Activated CD4-positive, alpha-beta T cell treated with anti-CD3 and anti-CD28 coated beads, Interleukin-2, amount 10 ng/mL, durations not matched to agents 7 days and 5 days (primary cell): ENCODE data around the gene AKT2. TPM values are rescaled to one million over a fixed set of nuclear protein-coding genes. Genes with fewer than 3 reads are reported as not detected.
A peak's percentile ranks its signal among the peaks of the same experiment; 100 is the strongest.

ENCODE experiments used
- CTCF ChIA-PET: fragments of 350-600 bp; sonication (Branson Sonifier 250); formaldehyde crosslinking; loops from one replicate; lab custom pipeline; 2021; ENCODE audit warnings: antibody characterized with exemption; lab: Charles Lee
- POLR2A ChIA-PET: fragments of 350-600 bp; sonication (Branson Sonifier 250); formaldehyde crosslinking; loops from one replicate; lab custom pipeline; 2021; ENCODE audit warnings: antibody characterized with exemption; lab: Charles Lee
- DNase-seq: peaks from one replicate; pipeline ENCODE4 v3.0.0-alpha.2; 2020
- H3K27ac Mint-ChIP-seq: one replicate; pipeline ENCODE4 v1.8.0; 2021; ENCODE audit warnings: mild to moderate bottlenecking, moderate library complexity, mixed read lengths
- H3K27me3 Mint-ChIP-seq: one replicate; pipeline ENCODE4 v1.8.0; 2021; ENCODE audit warnings: mixed read lengths
- H3K36me3 Mint-ChIP-seq: one replicate; pipeline ENCODE4 v1.8.0; 2021; ENCODE audit warnings: low read depth, mixed read lengths
- H3K4me1 Mint-ChIP-seq: one replicate; pipeline ENCODE4 v1.8.0; 2021; ENCODE audit warnings: mixed read lengths
- H3K4me3 Mint-ChIP-seq: one replicate; pipeline ENCODE4 v1.8.0; 2021; ENCODE audit warnings: mild to moderate bottlenecking, moderate library complexity, mixed read lengths
- H3K9me3 Mint-ChIP-seq: one replicate; pipeline ENCODE4 v1.8.0; 2021; ENCODE audit warnings: mixed read lengths
- total RNA-seq, 2 experiments: library from RNA; stranded (reverse); gene quantifications; one replicate each; pipeline ENCODE4 v1.2.3, GENCODE V29; 2021

The AKT2 gene
- total RNA-seq, 2 experiments from 2014 or later: 131 to 148 TPM

GRCh38 chr19:40315812-40316470 lies 30.8 kb upstream of the AKT2 start:
- POLR2A ChIA-PET: no interaction called here
- CTCF ChIA-PET: interaction anchor here (0.6 kb wide), 2 partner anchors 45 to 160 kb away, joined by 3 read pairs; no protein-coding TSS in a partner anchor
- H3K9me3 Mint-ChIP-seq: peaks cover 2% of the 10 kb centered on the region

GRCh38 chr19:40314656-40315055 lies 29.5 kb upstream of the AKT2 start:
- H3K4me1 Mint-ChIP-seq: peaks cover 11% of the 10 kb centered on the region
- H3K36me3 Mint-ChIP-seq: peaks cover 10% of the 10 kb centered on the region
- no peak overlapping the region for H3K27ac Mint-ChIP-seq
- ChIA-PET POLR2A (no interaction called here), CTCF (no interaction called here)
- no peaks in the 10 kb centered on the region for H3K27me3 Mint-ChIP-seq
- no peak for DNase-seq
- no peak overlapping the region for H3K4me3 Mint-ChIP-seq
- H3K9me3 Mint-ChIP-seq: peaks cover 2% of the 10 kb centered on the region

More at GRCh38 chr19:40315812-40316470, 30.8 kb upstream of the AKT2 start:
- no peak for DNase-seq
- Mint-ChIP-seq H3K27me3 (no peaks in the 10 kb centered on the region), H3K36me3 (peaks cover 15% of the 10 kb centered on the region), H3K4me1 (peaks cover 11% of the 10 kb centered on the region), H3K4me3 (no peak overlapping the region), H3K27ac (no peak overlapping the region)

- no peak for DNase-seq
- H3K4me1 Mint-ChIP-seq: peaks cover 11% of the 10 kb centered on the region
- H3K27me3 Mint-ChIP-seq: no peaks in the 10 kb centered on the region
- CTCF ChIA-PET: interaction anchor here (0.6 to 1.1 kb wide), 3 partner anchors 8 to 150 kb away, joined by 3 read pairs; no protein-coding TSS in a partner anchor
- H3K36me3 Mint-ChIP-seq: peaks cover 6% of the 10 kb centered on the region
- peaks cover 2% of the 10 kb centered on the region for H3K9me3 Mint-ChIP-seq
- POLR2A ChIA-PET: no interaction called here
- H3K27ac Mint-ChIP-seq: no peak overlapping the region
- no peak overlapping the region for H3K4me3 Mint-ChIP-seq
These were observed 28.3 kb upstream of the AKT2 start for GRCh38 chr19:40313229-40313983.

GRCh38 chr19:40312533-40312932 lies 27.4 kb upstream of the AKT2 start:
- Mint-ChIP-seq H3K4me1 (peaks cover 11% of the 10 kb centered on the region), H3K27me3 (no peaks in the 10 kb centered on the region), H3K4me3 (no peak overlapping the region), H3K27ac (no peak overlapping the region), H3K9me3 (peaks cover 2% of the 10 kb centered on the region), H3K36me3 (peaks cover 5% of the 10 kb centered on the region)
- ChIA-PET CTCF (interaction anchor here (0.6 kb wide), 1 partner anchor 64 kb away, joined by 4 read pairs; no protein-coding TSS in a partner anchor), POLR2A (no interaction called here)
- no peak for DNase-seq

- Mint-ChIP-seq H3K4me3 (no peak overlapping the region), H3K27ac (no peak overlapping the region), H3K4me1 (peaks cover 14% of the 10 kb centered on the region), H3K27me3 (no peaks in the 10 kb centered on the region), H3K9me3 (peaks cover 2% of the 10 kb centered on the region), H3K36me3 (peaks cover under 1% of the 10 kb centered on the region)
- ChIA-PET CTCF (interaction anchor here (0.9 kb wide), 1 partner anchor 8 kb away, joined by 3 read pairs; no protein-coding TSS in a partner anchor), POLR2A (no interaction called here)
- DNase-seq: no peak
These were observed 24.5 kb upstream of the AKT2 start for GRCh38 chr19:40309666-40310065.

- Mint-ChIP-seq H3K9me3 (no peaks in the 10 kb centered on the region), H3K27me3 (no peaks in the 10 kb centered on the region), H3K27ac (no peak overlapping the region), H3K36me3 (no peaks in the 10 kb centered on the region), H3K4me3 (no peak overlapping the region), H3K4me1 (peaks cover 3% of the 10 kb centered on the region)
- DNase-seq: peak; percentile 90
- CTCF ChIA-PET: interaction anchor here (0.6 to 2.0 kb wide), 14 partner anchors 8 to 338 kb away, joined by 3 to 5 read pairs (median 4); partner anchors contain the start of genes AKT2, C19orf47 and PLD3
- POLR2A ChIA-PET: interaction anchor here (0.6 kb wide), 1 partner anchor 802 kb away, joined by 7 read pairs; no protein-coding TSS in a partner anchor
These were observed 20.3 kb upstream of the AKT2 start for GRCh38 chr19:40305403-40305802.

GRCh38 chr19:40304306-40304705 lies 19.2 kb upstream of the AKT2 start:
- H3K9me3 Mint-ChIP-seq: no peaks in the 10 kb centered on the region
- H3K4me3 Mint-ChIP-seq: no peak overlapping the region
- no peak overlapping the region for H3K27ac Mint-ChIP-seq
- POLR2A ChIA-PET: no interaction called here
- CTCF ChIA-PET: interaction anchor here (1.8 to 2.0 kb wide), 3 partner anchors 19 to 295 kb away, joined by 4 read pairs; partner anchors contain the start of gene AKT2
- no peaks in the 10 kb centered on the region for H3K27me3 Mint-ChIP-seq
- H3K36me3 Mint-ChIP-seq: no peaks in the 10 kb centered on the region
- peaks cover 3% of the 10 kb centered on the region for H3K4me1 Mint-ChIP-seq
- no peak for DNase-seq

GRCh38 chr19:40303765-40304164 lies 18.6 kb upstream of the AKT2 start:
- CTCF ChIA-PET: interaction anchor here (2.0 kb wide), 1 partner anchor 19 kb away, joined by 4 read pairs; the partner anchor contains the start of gene AKT2
- peaks cover 3% of the 10 kb centered on the region for H3K4me1 Mint-ChIP-seq
- no peak overlapping the region for H3K27ac Mint-ChIP-seq
- POLR2A ChIA-PET: no interaction called here
- no peaks in the 10 kb centered on the region for H3K9me3 Mint-ChIP-seq
- H3K36me3 Mint-ChIP-seq: no peaks in the 10 kb centered on the region
- H3K4me3 Mint-ChIP-seq: no peak overlapping the region
- H3K27me3 Mint-ChIP-seq: no peaks in the 10 kb centered on the region
- DNase-seq: no peak

- POLR2A ChIA-PET: no interaction called here
- Mint-ChIP-seq H3K27me3 (no peaks in the 10 kb centered on the region), H3K36me3 (no peaks in the 10 kb centered on the region), H3K27ac (no peak overlapping the region), H3K4me1 (peaks cover 3% of the 10 kb centered on the region), H3K9me3 (no peaks in the 10 kb centered on the region), H3K4me3 (no peak overlapping the region)
- CTCF ChIA-PET: interaction anchor here (0.7 kb wide), 1 partner anchor 27 kb away, joined by 3 read pairs; no protein-coding TSS in a partner anchor
- no peak for DNase-seq
These were observed 17.3 kb upstream of the AKT2 start for GRCh38 chr19:40302224-40303011.

GRCh38 chr19:40300668-40301067 lies 15.5 kb upstream of the AKT2 start:
- H3K4me3 Mint-ChIP-seq: no peak overlapping the region
- peaks cover 3% of the 10 kb centered on the region for H3K4me1 Mint-ChIP-seq
- POLR2A ChIA-PET: no interaction called here
- no peaks in the 10 kb centered on the region for H3K9me3 Mint-ChIP-seq
- no peaks in the 10 kb centered on the region for H3K36me3 Mint-ChIP-seq
- DNase-seq: no peak
- H3K27ac Mint-ChIP-seq: no peak overlapping the region
- no peaks in the 10 kb centered on the region for H3K27me3 Mint-ChIP-seq
- CTCF ChIA-PET: no interaction called here

- H3K4me3 Mint-ChIP-seq: no peak overlapping the region
- CTCF ChIA-PET: interaction anchor here (0.6 kb wide), 2 partner anchors 400 to 857 kb away, joined by 3 read pairs; no protein-coding TSS in a partner anchor
- no peaks in the 10 kb centered on the region for H3K27me3 Mint-ChIP-seq
- POLR2A ChIA-PET: interaction anchor here (0.6 kb wide), 2 partner anchors 440 to 1447 kb away, joined by 3 to 4 read pairs; no protein-coding TSS in a partner anchor
- no peak overlapping the region for H3K27ac Mint-ChIP-seq
- H3K9me3 Mint-ChIP-seq: no peaks in the 10 kb centered on the region
- H3K4me1 Mint-ChIP-seq: no peaks in the 10 kb centered on the region
- DNase-seq: no peak
- H3K36me3 Mint-ChIP-seq: no peaks in the 10 kb centered on the region
These were observed 12.9 kb upstream of the AKT2 start for GRCh38 chr19:40298026-40298425.

- H3K36me3 Mint-ChIP-seq: no peaks in the 10 kb centered on the region
- no peak overlapping the region for H3K4me3 Mint-ChIP-seq
- no peak overlapping the region for H3K27ac Mint-ChIP-seq
- ChIA-PET POLR2A (no interaction called here), CTCF (no interaction called here)
- DNase-seq: no peak
- no peaks in the 10 kb centered on the region for H3K27me3 Mint-ChIP-seq
- no peaks in the 10 kb centered on the region for H3K9me3 Mint-ChIP-seq
- H3K4me1 Mint-ChIP-seq: no peaks in the 10 kb centered on the region
These were observed 9.4 kb upstream of the AKT2 start for GRCh38 chr19:40294560-40294959.
